ENCODE measurements around the gene MEIS3. TPM values are rescaled to one million over a fixed set of nuclear protein-coding genes. Genes with fewer than 3 reads are reported as not detected.
A peak's percentile ranks its signal among the peaks of the same experiment; 100 is the strongest.

The MEIS3 gene
- total and polyA plus RNA-seq, 9 of the 15 experiments (the other 6 are each of a cell fraction or from before 2014, with no cell fraction given) = 0.06 to 0.80 (median 0.25) TPM; not detected in 1

- no peak for TF ChIP-seq ATF1 (CRISPR knock-in tag; IDR thresholded peaks at IDR 0.05)
- TF ChIP-seq ATF1 (tag; IDR thresholded peaks at IDR 0.05) = no peak
- peak; percentile 83; the same call in 1 of the 2 replicates for TF ChIP-seq TOE1 (IDR thresholded peaks at IDR 0.05; ENCODE audit: borderline replicate concordance)
- no peak for TF ChIP-seq TOE1 (CRISPR knock-in tag; IDR thresholded peaks at IDR 0.05; ENCODE audit: borderline replicate concordance, low read depth)
- TF ChIP-seq NKRF (IDR thresholded peaks at IDR 0.05; ENCODE audit: borderline replicate concordance) = peak; percentile 95
- no peak for TF ChIP-seq CCAR2 (IDR thresholded peaks at IDR 0.05; ENCODE audit: low read depth, low read length)
- TF ChIP-seq ZNF436 (CRISPR knock-in tag; IDR thresholded peaks at IDR 0.05) = no peak
- no peak for TF ChIP-seq CBFB (CRISPR knock-in tag; IDR thresholded peaks at IDR 0.05)
- TF ChIP-seq SRSF1 (IDR thresholded peaks at IDR 0.05; ENCODE audit: low read depth, low read length) = no peak
- TF ChIP-seq ZBTB5 (IDR thresholded peaks at IDR 0.05) = 0 out of 2 replicates have a peak, but pooled peaks have one; percentile 36
- TF ChIP-seq HDAC1 (IDR thresholded peaks at IDR 0.05) = peak in 1 of 2 experiments; percentile 95; a peak in 2 of 4 replicates
- TF ChIP-seq FIP1L1 (IDR thresholded peaks at IDR 0.05; ENCODE audit: low read depth, low read length, poor library complexity, severe bottlenecking) = no peak
- no peak for TF ChIP-seq SREBF1 (IDR thresholded peaks at IDR 0.05; ENCODE audit: borderline replicate concordance, low read depth, low read length)
- 0 out of 2 replicates have a peak, but pooled peaks have one; percentile 23 for TF ChIP-seq ZNF764 (CRISPR knock-in tag; IDR thresholded peaks at IDR 0.05; ENCODE audit: low read depth)
- TF ChIP-seq KDM2B (CRISPR knock-in tag; IDR thresholded peaks at IDR 0.05) = no peak
- no peak for TF ChIP-seq NR4A1 (CRISPR knock-in tag; IDR thresholded peaks at IDR 0.05)
- TF ChIP-seq NR4A1 (tag; IDR thresholded peaks at IDR 0.05) = no peak
- peak; percentile 66; the same call in 1 of the 2 replicates for TF ChIP-seq SUPT5H (IDR thresholded peaks at IDR 0.05)
- peak; percentile 79 to 83; a peak in 3 of 4 replicates for TF ChIP-seq FOXK2 (conservative IDR thresholded peaks at IDR 0.05 in 1 of 2, IDR thresholded peaks at IDR 0.05 in 1 of 2; ENCODE audit: low read depth in 2 of 2)
- TF ChIP-seq HDAC2 (IDR thresholded peaks at IDR 0.05) = peak; percentile 78; the same call in 1 of the 2 replicates
- TF ChIP-seq HDAC3 (IDR thresholded peaks at IDR 0.05; ENCODE audit: borderline replicate concordance, partially characterized antibody) = no peak
- no peak for TF ChIP-seq GATAD2B (IDR thresholded peaks at IDR 0.05; ENCODE audit: borderline replicate concordance)
- TF ChIP-seq SMARCA4 (IDR thresholded peaks at IDR 0.05) = peak; percentile 37; the same call in 1 of the 2 replicates
- TF ChIP-seq BDP1 (IDR thresholded peaks at IDR 0.05; ENCODE audit: insufficient read depth, insufficient read length) = no peak
- no peak for TF ChIP-seq NCOA4 (IDR thresholded peaks at IDR 0.05; ENCODE audit: partially characterized antibody)
Observed at GRCh38 chr19:47446534-47447469, 27.5 kb upstream of the MEIS3 start (continued).
